Caco-2 (cell line): ENCODE measurements around the gene UMOD. TPM values are rescaled to one million over a fixed set of nuclear protein-coding genes. Genes with fewer than 3 reads are reported as not detected.

Source experiments
- BruUV-seq: library from RNA; stranded (reverse); fragments of 400-500 nt; replicated peaks from 2 replicates; lab custom pipeline; 2021; lab: Mats Ljungman, UMichigan
- CTCF ChIA-PET: fragments of 300-600 bp; sonication (Branson Sonifier 250); formaldehyde crosslinking; loops from one replicate; lab custom pipeline; 2022; ENCODE audit warnings: antibody characterized with exemption; lab: Charles Lee
- POLR2A ChIA-PET: fragments of 300-600 bp; sonication (Branson Sonifier 250); formaldehyde crosslinking; loops from one replicate; lab custom pipeline; 2022; ENCODE audit warnings: antibody characterized with exemption; lab: Charles Lee
- DNase-seq, 2 experiments: peaks; one replicate each; pipeline versions ENCODE4 v3.0.0 to v3.0.0-alpha.2; 2020 to 2022
- H3K27me3 ChIP-seq: replicated peaks from 2 replicates; pipeline ENCODE4 v1.6.0; 2011; ENCODE audit warnings: low read length; ENCODE audit not compliant: control insufficient read depth, insufficient read depth
- H3K36me3 ChIP-seq: 2 replicates; pipeline ENCODE4 v1.5.1; 2011; ENCODE audit warnings: low read length; ENCODE audit not compliant: control insufficient read depth, insufficient read depth
- H3K4me1 ChIP-seq: fragments of 250-450 bp; sonication (Bioruptor Pico); 2 replicates; pipeline ENCODE4 v1.5.1; 2020; ENCODE audit warnings: mild to moderate bottlenecking
- H3K4me3 ChIP-seq: 2 replicates; pipeline ENCODE4 v1.5.1; 2011; ENCODE audit warnings: low read depth, mild to moderate bottlenecking, control low read depth, low read length
- H3K9me3 ChIP-seq: fragments of 250-450 bp; sonication (Bioruptor Pico); 2 replicates; pipeline ENCODE4 v1.5.1; 2020; ENCODE audit warnings: mild to moderate bottlenecking, moderate library complexity
- H3K27ac Mint-ChIP-seq: one replicate; pipeline ENCODE4 v1.8.0; 2022; ENCODE audit warnings: mixed read lengths; ENCODE audit not compliant: unreplicated experiment
- H3K27me3 Mint-ChIP-seq: one replicate; pipeline ENCODE4 v1.8.0; 2022; ENCODE audit warnings: mixed read lengths; ENCODE audit not compliant: insufficient read depth, unreplicated experiment
- H3K36me3 Mint-ChIP-seq: one replicate; pipeline ENCODE4 v1.8.0; 2022; ENCODE audit warnings: mild to moderate bottlenecking, mixed read lengths; ENCODE audit not compliant: insufficient read depth, unreplicated experiment
- H3K4me1 Mint-ChIP-seq: one replicate; pipeline ENCODE4 v1.8.0; 2022; ENCODE audit warnings: low read depth, mixed read lengths; ENCODE audit not compliant: unreplicated experiment
- H3K4me3 Mint-ChIP-seq: one replicate; pipeline ENCODE4 v1.8.0; 2022; ENCODE audit warnings: mild to moderate bottlenecking, moderate library complexity, mixed read lengths; ENCODE audit not compliant: unreplicated experiment
- H3K9me3 Mint-ChIP-seq: one replicate; pipeline ENCODE4 v1.8.0; 2022; ENCODE audit warnings: mixed read lengths; ENCODE audit not compliant: unreplicated experiment
- intact Hi-C: fragments of 100-400 bp; cut with micrococcal nuclease; formaldehyde crosslinking; loops from one replicate; pipeline ENCODE4 v1.10.0; 2022; ENCODE audit not compliant: unreplicated experiment
- total RNA-seq: library from RNA; stranded (reverse); gene quantifications from 2 replicates; pipeline ENCODE4 v1.2.3, GENCODE V29; 2022
- TF ChIP-seq, protein P1 (sequence below), 2 experiments: fragments of 200-600 bp in 1 of 2; IDR thresholded peaks; 1 replicate in 1 of 2; 2 replicates in 1 of 2; pipeline versions ENCODE4 v1.5.1 to v1.8.0; 2011 to 2022; ENCODE audit warnings: antibody characterized with exemption in 1 of 2, control low read depth in 1 of 2, inconsistent platforms in 1 of 2, low read depth in 1 of 2, low read length in 1 of 2, mild to moderate bottlenecking in 1 of 2, moderate library complexity in 1 of 2; ENCODE audit not compliant: insufficient read depth in 1 of 2, severe bottlenecking in 1 of 2, unreplicated experiment in 1 of 2

The UMOD gene
- total RNA-seq, 1 experiment from 2014 or later: not detected

DNA sequence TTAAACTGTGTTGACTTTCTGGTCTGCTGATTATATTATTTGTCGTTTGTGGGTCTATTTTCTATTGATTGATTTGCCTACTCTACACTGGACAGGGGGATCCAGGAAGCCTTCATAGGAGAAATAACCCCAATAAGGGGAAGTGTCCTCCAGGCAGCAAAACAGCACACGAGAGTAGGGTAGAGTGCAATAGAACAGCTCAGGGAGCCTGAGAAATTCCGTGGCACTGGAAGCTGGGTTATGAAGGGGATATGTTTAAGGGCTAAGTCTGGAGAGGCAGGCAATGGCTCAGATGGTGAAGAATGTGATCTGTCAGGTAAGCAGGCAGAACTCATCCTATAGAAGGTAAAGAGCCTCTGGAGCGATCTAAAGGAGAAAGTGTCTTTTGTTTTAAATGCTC lies 46.1 kb downstream of the UMOD start:
- no peaks in the 10 kb centered on the region for H3K4me1 ChIP-seq
- no peaks in the 10 kb centered on the region for H3K9me3 ChIP-seq
- H3K9me3 Mint-ChIP-seq: no peaks in the 10 kb centered on the region

DNA sequence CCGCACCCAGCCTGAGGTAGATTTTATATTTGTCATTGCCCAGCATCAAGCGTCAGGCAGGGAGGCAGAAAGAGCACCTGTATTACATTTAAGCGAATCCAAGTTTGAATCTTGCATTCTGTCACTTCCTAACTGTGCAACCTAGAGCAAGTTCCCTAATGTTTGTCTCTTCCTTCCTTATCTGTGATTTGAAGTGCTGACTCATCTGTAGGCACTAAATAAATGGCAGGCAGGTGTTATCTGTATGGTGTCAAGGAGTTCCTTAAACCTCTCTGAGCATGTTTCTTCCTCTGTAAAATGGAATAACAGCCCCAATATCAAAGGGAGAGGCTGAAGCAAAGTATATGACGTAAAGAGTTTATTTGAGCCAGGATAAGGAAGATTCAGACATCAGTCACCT lies 49.5 kb downstream of the UMOD start:
- Mint-ChIP-seq H3K4me3 (no peak overlapping the region), H3K27ac (no peak overlapping the region), H3K4me1 (no peaks in the 10 kb centered on the region), H3K27me3 (peaks cover 25% of the 10 kb centered on the region), H3K36me3 (no peaks in the 10 kb centered on the region), H3K9me3 (no peaks in the 10 kb centered on the region)
- no peaks in the 10 kb centered on the region for H3K27me3 ChIP-seq
- H3K36me3 ChIP-seq: no peaks in the 10 kb centered on the region
- DNase-seq: no peak
- H3K4me3 ChIP-seq: no peak overlapping the region
- H3K9me3 ChIP-seq: no peaks in the 10 kb centered on the region
- TF ChIP-seq, protein P1, sequence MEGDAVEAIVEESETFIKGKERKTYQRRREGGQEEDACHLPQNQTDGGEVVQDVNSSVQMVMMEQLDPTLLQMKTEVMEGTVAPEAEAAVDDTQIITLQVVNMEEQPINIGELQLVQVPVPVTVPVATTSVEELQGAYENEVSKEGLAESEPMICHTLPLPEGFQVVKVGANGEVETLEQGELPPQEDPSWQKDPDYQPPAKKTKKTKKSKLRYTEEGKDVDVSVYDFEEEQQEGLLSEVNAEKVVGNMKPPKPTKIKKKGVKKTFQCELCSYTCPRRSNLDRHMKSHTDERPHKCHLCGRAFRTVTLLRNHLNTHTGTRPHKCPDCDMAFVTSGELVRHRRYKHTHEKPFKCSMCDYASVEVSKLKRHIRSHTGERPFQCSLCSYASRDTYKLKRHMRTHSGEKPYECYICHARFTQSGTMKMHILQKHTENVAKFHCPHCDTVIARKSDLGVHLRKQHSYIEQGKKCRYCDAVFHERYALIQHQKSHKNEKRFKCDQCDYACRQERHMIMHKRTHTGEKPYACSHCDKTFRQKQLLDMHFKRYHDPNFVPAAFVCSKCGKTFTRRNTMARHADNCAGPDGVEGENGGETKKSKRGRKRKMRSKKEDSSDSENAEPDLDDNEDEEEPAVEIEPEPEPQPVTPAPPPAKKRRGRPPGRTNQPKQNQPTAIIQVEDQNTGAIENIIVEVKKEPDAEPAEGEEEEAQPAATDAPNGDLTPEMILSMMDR (IDR thresholded peaks at IDR 0.05; ENCODE audit: insufficient read depth in 1 of 2, low read depth in 1 of 2, low read length in 1 of 2, severe bottlenecking in 1 of 2, unreplicated experiment in 1 of 2): no peak
- CTCF ChIA-PET: no interaction called here
- intact Hi-C loops: no loop called here
- BruUV-seq: no TSS peak
- H3K4me1 ChIP-seq: no peaks in the 10 kb centered on the region
- POLR2A ChIA-PET: no interaction called here

More for the DNA sequence above, 46.1 kb downstream of the UMOD start:
- H3K4me3 Mint-ChIP-seq: no peak overlapping the region
- Histone ChIP-seq H3K36me3 (no peaks in the 10 kb centered on the region), H3K4me3 (no peak overlapping the region), H3K27me3 (no peaks in the 10 kb centered on the region)
- TF ChIP-seq, protein P1 (IDR thresholded peaks at IDR 0.05; ENCODE audit: insufficient read depth in 1 of 2, low read depth in 1 of 2, low read length in 1 of 2, severe bottlenecking in 1 of 2, unreplicated experiment in 1 of 2): no peak
- CTCF ChIA-PET: interaction anchor here (0.5 kb wide), 1 partner anchor 15 kb away, joined by 3 read pairs; no protein-coding TSS in a partner anchor
- intact Hi-C loops: no loop called here
- DNase-seq: no peak
- no peaks in the 10 kb centered on the region for H3K36me3 Mint-ChIP-seq
- no TSS peak for BruUV-seq
- no peaks in the 10 kb centered on the region for H3K4me1 Mint-ChIP-seq
- H3K27ac Mint-ChIP-seq: no peak overlapping the region
- peaks cover 23% of the 10 kb centered on the region for H3K27me3 Mint-ChIP-seq
- POLR2A ChIA-PET: no interaction called here

DNA sequence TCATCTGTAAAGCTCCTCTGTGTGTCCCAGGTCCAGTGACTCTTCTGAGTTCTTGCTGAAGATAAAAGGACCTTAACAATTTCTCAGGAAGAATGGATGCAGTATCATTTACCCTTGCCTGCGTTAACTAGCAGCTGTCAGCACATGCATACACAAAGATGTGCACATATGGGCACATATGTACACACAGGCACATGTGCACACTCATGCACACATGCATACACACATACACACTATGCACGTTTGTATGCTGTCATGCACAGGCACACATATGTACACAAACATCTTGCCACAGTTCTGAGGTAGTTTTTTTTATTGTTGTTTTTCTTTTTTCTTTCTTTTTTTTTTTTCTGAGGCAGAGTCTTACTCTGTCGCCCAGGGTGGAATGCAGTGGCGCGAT lies 50.1 kb downstream of the UMOD start:
- Mint-ChIP-seq H3K27ac (no peak overlapping the region), H3K27me3 (peaks cover 28% of the 10 kb centered on the region), H3K4me3 (no peak overlapping the region), H3K9me3 (no peaks in the 10 kb centered on the region), H3K36me3 (no peaks in the 10 kb centered on the region), H3K4me1 (no peaks in the 10 kb centered on the region)
- Histone ChIP-seq H3K4me3 (no peak overlapping the region), H3K9me3 (no peaks in the 10 kb centered on the region), H3K27me3 (no peaks in the 10 kb centered on the region), H3K4me1 (no peaks in the 10 kb centered on the region), H3K36me3 (no peaks in the 10 kb centered on the region)
- DNase-seq: no peak
- ChIA-PET CTCF (interaction anchor here (4.0 kb wide), 1 partner anchor 395 kb away, joined by 77 read pairs; no protein-coding TSS in a partner anchor), POLR2A (no interaction called here)
- intact Hi-C loops: no loop called here
- TF ChIP-seq, protein P1 (IDR thresholded peaks at IDR 0.05; ENCODE audit: insufficient read depth in 1 of 2, low read depth in 1 of 2, low read length in 1 of 2, severe bottlenecking in 1 of 2, unreplicated experiment in 1 of 2): no peak
- BruUV-seq: no TSS peak
